ENCODE results near the gene PTPRN2. TPM values are rescaled to one million over a fixed set of nuclear protein-coding genes. Genes with fewer than 3 reads are reported as not detected.

Gene PTPRN2
- total and polyA plus RNA-seq, 2 of the 13 experiments (the other 11 are each of a cell fraction or from before 2014, with no cell fraction given) = 2.5 to 24.2 TPM

DNA sequence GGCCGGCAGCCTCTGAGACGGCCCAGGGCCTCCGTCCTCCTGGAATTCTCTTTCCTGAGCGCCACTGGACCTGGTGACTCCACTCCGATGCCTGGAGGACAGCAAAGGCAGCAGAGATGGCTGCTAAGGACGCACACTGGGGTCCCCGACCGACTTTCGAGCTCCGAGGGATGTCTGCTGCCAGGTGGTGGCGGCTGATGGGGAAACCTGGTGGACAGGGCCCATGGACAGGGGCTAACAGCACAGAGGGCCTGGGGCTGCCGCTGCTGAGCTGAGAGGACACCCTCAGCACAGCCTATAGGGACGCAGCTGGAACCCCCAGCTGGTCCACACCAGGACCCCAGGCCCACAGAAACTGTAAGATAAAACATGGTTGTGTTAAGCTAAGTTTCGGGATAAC lies 884.5 kb downstream of the PTPRN2 start:
- no peaks in the 10 kb centered on the region for H3K4me1 ChIP-seq (ENCODE audit: insufficient read depth, low read length)
- POLR2A ChIA-PET = no interaction called here
- BruUV-seq (replicated peaks) = no TSS peak

More for the DNA sequence above, 884.5 kb downstream of the PTPRN2 start:
- CTCF ChIA-PET (ENCODE audit: low intra/inter-chr PET ratio, low total read pairs) = no interaction called here
- no peaks in the 10 kb centered on the region for H3K9me3 ChIP-seq (ENCODE audit: low read length)
- in situ Hi-C loops (cut with HindIII; ENCODE audit: extremely low pct_ligation_motif_present, low pct_unique_long_range_greater_than_20kb) (no loop called here), intact Hi-C loops (cut with micrococcal nuclease; ENCODE audit: unreplicated experiment) (no loop called here)
- TF ChIP-seq, protein P1, sequence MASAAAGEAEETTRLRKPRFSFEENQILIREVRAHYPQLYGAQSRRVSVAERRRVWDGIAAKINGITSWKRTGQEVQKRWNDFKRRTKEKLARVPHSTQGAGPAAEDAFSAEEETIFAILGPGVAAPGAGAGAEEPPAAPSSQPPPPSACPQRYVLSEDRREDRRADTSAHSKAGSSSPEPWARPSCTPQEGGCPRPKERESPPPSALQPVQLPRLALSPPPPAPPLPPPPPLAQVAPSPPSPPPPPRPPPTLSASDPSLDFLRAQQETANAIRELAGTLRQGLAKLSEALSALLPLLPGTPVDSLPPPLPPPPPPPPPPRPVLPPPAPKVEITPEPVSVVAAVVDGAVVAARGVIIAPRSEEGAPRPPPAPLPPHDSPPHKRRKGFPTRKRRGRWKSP (CRISPR knock-in tag; IDR thresholded peaks at IDR 0.05) = no peak
- TF ChIP-seq ZIK1 (CRISPR knock-in tag; IDR thresholded peaks at IDR 0.05; ENCODE audit: borderline replicate concordance, low read depth) (no peak), ZNF234 (CRISPR knock-in tag; conservative IDR thresholded peaks at IDR 0.05) (no peak), MTF2 (CRISPR knock-in tag; IDR thresholded peaks at IDR 0.05; ENCODE audit: borderline replicate concordance) (no peak), ZNF629 (CRISPR knock-in tag; conservative IDR thresholded peaks at IDR 0.05) (no peak), REPIN1 (CRISPR knock-in tag; IDR thresholded peaks at IDR 0.05; ENCODE audit: borderline replicate concordance, low read depth) (no peak)
- TF ChIP-seq, protein P2, sequence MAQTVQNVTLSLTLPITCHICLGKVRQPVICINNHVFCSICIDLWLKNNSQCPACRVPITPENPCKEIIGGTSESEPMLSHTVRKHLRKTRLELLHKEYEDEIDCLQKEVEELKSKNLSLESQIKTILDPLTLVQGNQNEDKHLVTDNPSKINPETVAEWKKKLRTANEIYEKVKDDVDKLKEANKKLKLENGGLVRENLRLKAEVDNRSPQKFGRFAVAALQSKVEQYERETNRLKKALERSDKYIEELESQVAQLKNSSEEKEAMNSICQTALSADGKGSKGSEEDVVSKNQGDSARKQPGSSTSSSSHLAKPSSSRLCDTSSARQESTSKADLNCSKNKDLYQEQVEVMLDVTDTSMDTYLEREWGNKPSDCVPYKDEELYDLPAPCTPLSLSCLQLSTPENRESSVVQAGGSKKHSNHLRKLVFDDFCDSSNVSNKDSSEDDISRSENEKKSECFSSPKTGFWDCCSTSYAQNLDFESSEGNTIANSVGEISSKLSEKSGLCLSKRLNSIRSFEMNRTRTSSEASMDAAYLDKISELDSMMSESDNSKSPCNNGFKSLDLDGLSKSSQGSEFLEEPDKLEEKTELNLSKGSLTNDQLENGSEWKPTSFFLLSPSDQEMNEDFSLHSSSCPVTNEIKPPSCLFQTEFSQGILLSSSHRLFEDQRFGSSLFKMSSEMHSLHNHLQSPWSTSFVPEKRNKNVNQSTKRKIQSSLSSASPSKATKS (CRISPR knock-in tag; IDR thresholded peaks at IDR 0.05) = no peak
- TF ChIP-seq, protein P3, sequence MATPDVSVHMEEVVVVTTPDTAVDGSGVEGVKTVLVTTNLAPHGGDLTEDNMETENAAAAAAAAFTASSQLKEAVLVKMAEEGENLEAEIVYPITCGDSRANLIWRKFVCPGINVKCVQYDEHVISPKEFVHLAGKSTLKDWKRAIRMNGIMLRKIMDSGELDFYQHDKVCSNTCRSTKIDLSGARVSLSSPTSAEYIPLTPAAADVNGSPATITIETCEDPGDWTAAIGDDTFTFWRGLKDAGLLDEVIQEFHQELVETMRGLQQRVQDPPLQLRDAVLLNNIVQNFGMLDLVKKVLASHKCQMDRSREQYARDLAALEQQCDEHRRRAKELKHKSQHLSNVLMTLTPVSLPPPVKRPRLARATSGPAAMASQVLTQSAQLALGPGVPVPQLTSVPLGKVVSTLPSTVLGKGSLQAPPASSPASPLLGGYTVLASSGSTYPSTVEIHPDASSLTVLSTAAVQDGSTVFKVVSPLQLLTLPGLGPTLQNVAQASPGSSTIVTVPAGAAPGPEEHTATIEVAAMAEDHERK (CRISPR knock-in tag; IDR thresholded peaks at IDR 0.05; ENCODE audit: low read depth) = no peak
- TF ChIP-seq, protein P4, sequence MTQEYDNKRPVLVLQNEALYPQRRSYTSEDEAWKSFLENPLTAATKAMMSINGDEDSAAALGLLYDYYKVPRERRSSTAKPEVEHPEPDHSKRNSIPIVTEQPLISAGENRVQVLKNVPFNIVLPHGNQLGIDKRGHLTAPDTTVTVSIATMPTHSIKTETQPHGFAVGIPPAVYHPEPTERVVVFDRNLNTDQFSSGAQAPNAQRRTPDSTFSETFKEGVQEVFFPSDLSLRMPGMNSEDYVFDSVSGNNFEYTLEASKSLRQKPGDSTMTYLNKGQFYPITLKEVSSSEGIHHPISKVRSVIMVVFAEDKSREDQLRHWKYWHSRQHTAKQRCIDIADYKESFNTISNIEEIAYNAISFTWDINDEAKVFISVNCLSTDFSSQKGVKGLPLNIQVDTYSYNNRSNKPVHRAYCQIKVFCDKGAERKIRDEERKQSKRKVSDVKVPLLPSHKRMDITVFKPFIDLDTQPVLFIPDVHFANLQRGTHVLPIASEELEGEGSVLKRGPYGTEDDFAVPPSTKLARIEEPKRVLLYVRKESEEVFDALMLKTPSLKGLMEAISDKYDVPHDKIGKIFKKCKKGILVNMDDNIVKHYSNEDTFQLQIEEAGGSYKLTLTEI (CRISPR knock-in tag; conservative IDR thresholded peaks at IDR 0.05) = no peak
- TF ChIP-seq, protein P5, sequence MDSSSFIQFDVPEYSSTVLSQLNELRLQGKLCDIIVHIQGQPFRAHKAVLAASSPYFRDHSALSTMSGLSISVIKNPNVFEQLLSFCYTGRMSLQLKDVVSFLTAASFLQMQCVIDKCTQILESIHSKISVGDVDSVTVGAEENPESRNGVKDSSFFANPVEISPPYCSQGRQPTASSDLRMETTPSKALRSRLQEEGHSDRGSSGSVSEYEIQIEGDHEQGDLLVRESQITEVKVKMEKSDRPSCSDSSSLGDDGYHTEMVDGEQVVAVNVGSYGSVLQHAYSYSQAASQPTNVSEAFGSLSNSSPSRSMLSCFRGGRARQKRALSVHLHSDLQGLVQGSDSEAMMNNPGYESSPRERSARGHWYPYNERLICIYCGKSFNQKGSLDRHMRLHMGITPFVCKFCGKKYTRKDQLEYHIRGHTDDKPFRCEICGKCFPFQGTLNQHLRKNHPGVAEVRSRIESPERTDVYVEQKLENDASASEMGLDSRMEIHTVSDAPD (CRISPR knock-in tag; IDR thresholded peaks at IDR 0.05) = no peak
- TF ChIP-seq, protein P6, sequence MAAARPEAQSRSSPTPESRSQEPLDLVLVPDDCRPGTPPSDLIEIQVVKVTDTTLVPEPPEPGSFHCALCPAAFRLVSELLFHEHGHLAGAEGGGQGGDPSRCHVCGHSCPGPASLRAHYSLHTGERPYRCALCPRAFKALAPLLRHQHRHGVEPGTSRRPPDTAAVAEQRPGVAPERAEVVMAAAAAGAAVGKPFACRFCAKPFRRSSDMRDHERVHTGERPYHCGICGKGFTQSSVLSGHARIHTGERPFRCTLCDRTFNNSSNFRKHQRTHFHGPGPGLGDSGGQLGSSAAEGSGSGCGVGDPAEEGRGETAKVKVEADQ (CRISPR knock-in tag; IDR thresholded peaks at IDR 0.05; ENCODE audit: borderline replicate concordance) = no peak
- H3K79me2 ChIP-seq (ENCODE audit: insufficient read depth, low read length) = no peaks in the 10 kb centered on the region
- 45% methylated on average over 6 of the region's 14 CpGs for WGBS (ENCODE audit: low lambda C conversion rate)
- no peak overlapping the region for H3K27ac ChIP-seq (ENCODE audit: extremely low read length, insufficient read depth, low read length)
- H3K9ac ChIP-seq (ENCODE audit: insufficient read depth, low read depth, low read length) = no peak overlapping the region
- no peak overlapping the region for H2AFZ ChIP-seq (ENCODE audit: low read length)
- peaks cover 17% of the 10 kb centered on the region; the same call in 1 of the 2 replicates for H4K20me1 ChIP-seq (ENCODE audit: insufficient read depth, low read length)
- peak; percentile 54; the same call in 2 of the 3 replicates for ATAC-seq
- DNase-seq (ENCODE audit: low spot score) = no peak
- no peaks in the 10 kb centered on the region for H3K36me3 ChIP-seq (replicated peaks in 1 of 2; ENCODE audit: control insufficient read depth in 1 of 2, insufficient read depth in 2 of 2, low read length in 2 of 2)
- H3K27me3 ChIP-seq (ENCODE audit: control insufficient read depth in 1 of 2, insufficient read depth in 2 of 2, low read length in 2 of 2) = peaks cover 7 to 71% of the 10 kb centered on the region in 2 experiments; a peak in 4 of 5 replicates
- H3K4me2 ChIP-seq (ENCODE audit: low read depth, low read length) = no peak overlapping the region
- H3K4me3 ChIP-seq (replicated peaks in 1 of 3; ENCODE audit: insufficient read depth in 1 of 3, low read depth in 2 of 3, low read length in 3 of 3) = no peak overlapping the region
- FAIRE-seq = no peak
